Measurements from ENCODE around the gene THBS3.

THBS3 gene

GRCh38 chr1:155174324-155175280, 33.1 kb downstream of the THBS3 start:
- TF ChIP-seq GATA3 (IDR thresholded peaks at IDR 0.05; ENCODE audit: low read depth, low read length) (no peak), GATA2 (IDR thresholded peaks at IDR 0.05; ENCODE audit: low read depth, low read length) (no peak)

GRCh38 chr1:155173478-155174323, 34.0 kb downstream of the THBS3 start, which contains the start of gene TRIM46:
TSS of gene TRIM46 (plus strand) at chr1:155173849. CDS start at chr1:155173967, 118 bp downstream.
- TF ChIP-seq GATA3 (IDR thresholded peaks at IDR 0.05; ENCODE audit: low read depth, low read length) (no peak), GATA2 (IDR thresholded peaks at IDR 0.05; ENCODE audit: low read depth, low read length) (no peak)

GRCh38 chr1:155172732-155173477, 34.8 kb downstream of the THBS3 start, which contains the start of gene KRTCAP2:
TSS of gene KRTCAP2 (minus strand) at chr1:155173304. CDS start at chr1:155173224, 80 bp downstream.
- TF ChIP-seq GATA2 (IDR thresholded peaks at IDR 0.05; ENCODE audit: low read depth, low read length) = no peak
- no peak for TF ChIP-seq GATA3 (IDR thresholded peaks at IDR 0.05; ENCODE audit: low read depth, low read length)

GRCh38 chr1:155171836-155172731, 35.6 kb downstream of the THBS3 start:
- TF ChIP-seq GATA3 (IDR thresholded peaks at IDR 0.05; ENCODE audit: low read depth, low read length) (no peak), GATA2 (IDR thresholded peaks at IDR 0.05; ENCODE audit: low read depth, low read length) (no peak)

GRCh38 chr1:155170806-155171205, 36.9 kb downstream of the THBS3 start:
- TF ChIP-seq GATA3 (IDR thresholded peaks at IDR 0.05; ENCODE audit: low read depth, low read length) (no peak), GATA2 (IDR thresholded peaks at IDR 0.05; ENCODE audit: low read depth, low read length) (no peak)

- TF ChIP-seq GATA3 (IDR thresholded peaks at IDR 0.05; ENCODE audit: low read depth, low read length) = no peak
- TF ChIP-seq GATA2 (IDR thresholded peaks at IDR 0.05; ENCODE audit: low read depth, low read length) = no peak
These were observed 37.5 kb downstream of the THBS3 start for GRCh38 chr1:155170101-155170785.

- TF ChIP-seq GATA3 (IDR thresholded peaks at IDR 0.05; ENCODE audit: low read depth, low read length) (no peak), GATA2 (IDR thresholded peaks at IDR 0.05; ENCODE audit: low read depth, low read length) (no peak)
These were observed 38.2 kb downstream of the THBS3 start for GRCh38 chr1:155169541-155169940.

GRCh38 chr1:155168456-155169210, 39.1 kb downstream of the THBS3 start:
- TF ChIP-seq GATA2 (IDR thresholded peaks at IDR 0.05; ENCODE audit: low read depth, low read length) (no peak), GATA3 (IDR thresholded peaks at IDR 0.05; ENCODE audit: low read depth, low read length) (no peak)

GRCh38 chr1:155167166-155168104, 40.3 kb downstream of the THBS3 start:
- no peak for TF ChIP-seq GATA2 (IDR thresholded peaks at IDR 0.05; ENCODE audit: low read depth, low read length)
- TF ChIP-seq GATA3 (IDR thresholded peaks at IDR 0.05; ENCODE audit: low read depth, low read length) = no peak

- no peak for TF ChIP-seq GATA3 (IDR thresholded peaks at IDR 0.05; ENCODE audit: low read depth, low read length)
- TF ChIP-seq GATA2 (IDR thresholded peaks at IDR 0.05; ENCODE audit: low read depth, low read length) = no peak
These were observed 41.1 kb downstream of the THBS3 start for GRCh38 chr1:155166471-155167165.
